GDM1 (cell line): ENCODE data around the gene ABCA7.
"Not testable (repeated sequence)": the region's sequence is repeated elsewhere in the genome, so short reads cannot be mapped to it uniquely, and the experiment has no call there.

Source experiments
- DNase-seq: peaks from one replicate; lab custom pipeline; 2025; lab: John Stamatoyannopoulos, UW

ABCA7 gene

DNA sequence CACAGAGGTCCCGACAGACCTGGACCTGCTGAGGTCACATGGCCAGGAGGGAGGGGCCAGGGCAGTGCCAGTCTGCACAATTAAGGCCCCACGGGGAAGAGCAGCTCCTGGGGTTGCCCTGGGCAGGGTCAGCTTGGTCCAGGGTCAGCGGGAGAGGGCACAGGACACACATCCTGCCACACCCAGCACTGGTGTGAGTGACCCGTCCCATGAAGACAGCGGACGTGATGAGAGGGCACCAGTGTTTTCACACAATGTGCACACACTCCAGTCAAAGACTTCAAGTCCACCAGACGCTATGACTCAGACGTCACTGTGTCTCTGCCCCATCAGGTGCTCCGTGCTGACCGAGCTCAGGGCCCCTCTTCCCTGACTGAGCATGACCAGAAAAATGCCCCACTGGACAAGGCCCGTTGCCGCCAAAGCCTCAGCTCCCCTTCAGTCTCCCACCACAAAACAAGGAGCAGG, 23.2 kb upstream of the ABCA7 start:
- no peak for DNase-seq

- DNase-seq = no peak
These were observed 22.6 kb upstream of the ABCA7 start for GRCh38 chr19:1017115-1017905.

DNA sequence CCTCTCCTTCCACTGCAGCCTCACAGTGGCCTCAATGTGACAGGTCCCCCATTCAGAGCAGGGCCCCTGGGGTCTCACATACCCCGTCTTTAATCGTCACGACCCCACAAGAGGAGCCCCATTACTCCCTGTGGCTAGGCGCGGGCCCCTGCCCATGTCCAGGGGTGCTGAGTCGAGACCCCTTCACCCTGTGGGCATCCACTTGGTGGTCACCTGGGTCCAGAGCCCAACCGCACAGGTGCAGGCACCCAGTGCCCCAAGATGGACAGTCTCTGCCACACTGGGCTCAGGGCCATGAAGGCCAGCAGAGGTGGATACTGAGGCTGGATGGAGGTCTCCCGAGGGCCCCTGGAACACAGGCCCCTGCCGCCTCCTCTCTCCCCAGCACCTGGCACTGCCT, 22.0 kb upstream of the ABCA7 start:
- no peak for DNase-seq

DNA sequence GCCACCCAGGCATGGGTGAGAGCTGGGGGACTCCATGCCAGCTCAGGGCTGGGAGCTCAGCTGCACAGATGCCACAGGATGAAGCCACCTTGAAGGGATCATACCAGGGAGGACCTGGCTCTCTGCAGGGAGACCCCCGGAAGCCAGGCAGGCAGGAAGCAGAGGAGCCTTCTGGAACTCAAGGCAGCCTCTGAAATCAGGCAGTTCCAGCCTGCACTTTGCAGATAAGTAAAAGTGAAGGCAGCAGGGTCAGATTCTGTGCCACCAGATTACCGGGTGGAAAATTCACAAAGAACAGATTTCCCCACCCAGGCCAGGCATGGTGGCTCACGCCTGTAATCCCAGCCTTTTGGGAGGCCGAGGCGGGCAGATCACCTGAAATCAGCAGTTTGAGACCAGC, 21.5 kb upstream of the ABCA7 start:
- DNase-seq = no peak

DNA sequence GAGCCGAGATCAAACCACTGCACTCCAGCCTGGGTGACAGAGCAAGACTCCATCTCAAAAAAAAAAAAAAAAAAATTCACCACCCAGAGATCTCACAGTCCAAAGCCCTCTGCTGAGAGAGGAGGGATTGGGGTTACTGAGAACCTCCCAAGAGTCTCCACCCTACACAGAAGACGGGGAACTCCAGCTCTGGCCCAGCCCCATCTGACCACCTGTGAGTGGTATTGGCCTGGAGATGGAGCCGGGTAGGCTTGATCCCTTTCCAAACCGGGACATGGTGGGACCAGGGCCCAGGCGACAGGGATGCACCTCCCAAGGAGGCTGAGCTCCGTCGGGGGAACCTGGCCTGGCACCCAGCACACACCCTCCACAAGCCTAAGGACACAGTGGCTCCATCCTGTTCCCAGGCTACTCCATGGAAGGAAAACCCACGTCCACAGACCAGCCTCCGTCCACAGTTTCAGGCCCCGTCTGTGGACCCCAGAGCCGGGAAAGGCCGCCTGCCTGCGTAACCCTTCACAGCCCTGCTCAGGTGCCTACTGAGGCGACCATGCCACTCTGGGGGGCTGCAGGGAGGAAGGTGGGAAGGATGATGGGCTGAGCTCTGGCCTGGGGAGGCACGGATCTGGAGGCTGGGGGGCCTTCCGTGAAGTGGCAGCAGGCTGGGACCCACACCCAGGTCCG, 20.8 kb upstream of the ABCA7 start:
- no peak for DNase-seq

DNA sequence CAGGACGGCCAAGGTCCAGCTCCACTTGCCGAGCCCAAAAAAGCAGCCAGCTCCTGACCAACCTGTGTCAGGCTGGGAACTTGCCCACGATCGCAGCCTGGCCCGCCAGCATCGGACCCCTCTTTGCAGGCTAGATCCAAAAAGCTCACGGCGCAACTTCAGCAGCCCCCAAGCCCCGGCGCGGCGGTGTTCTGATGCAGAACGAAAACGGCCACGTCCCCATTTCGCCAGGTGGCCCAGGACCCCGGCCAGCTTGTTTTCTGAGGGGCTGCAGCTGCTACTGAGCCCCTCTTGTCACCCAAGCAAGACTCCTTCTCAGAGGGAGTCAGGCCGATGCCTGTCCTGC, 20.3 kb upstream of the ABCA7 start:
- DNase-seq = no peak

- no peak for DNase-seq
These were observed 19.7 kb upstream of the ABCA7 start for GRCh38 chr19:1019980-1020867.

DNA sequence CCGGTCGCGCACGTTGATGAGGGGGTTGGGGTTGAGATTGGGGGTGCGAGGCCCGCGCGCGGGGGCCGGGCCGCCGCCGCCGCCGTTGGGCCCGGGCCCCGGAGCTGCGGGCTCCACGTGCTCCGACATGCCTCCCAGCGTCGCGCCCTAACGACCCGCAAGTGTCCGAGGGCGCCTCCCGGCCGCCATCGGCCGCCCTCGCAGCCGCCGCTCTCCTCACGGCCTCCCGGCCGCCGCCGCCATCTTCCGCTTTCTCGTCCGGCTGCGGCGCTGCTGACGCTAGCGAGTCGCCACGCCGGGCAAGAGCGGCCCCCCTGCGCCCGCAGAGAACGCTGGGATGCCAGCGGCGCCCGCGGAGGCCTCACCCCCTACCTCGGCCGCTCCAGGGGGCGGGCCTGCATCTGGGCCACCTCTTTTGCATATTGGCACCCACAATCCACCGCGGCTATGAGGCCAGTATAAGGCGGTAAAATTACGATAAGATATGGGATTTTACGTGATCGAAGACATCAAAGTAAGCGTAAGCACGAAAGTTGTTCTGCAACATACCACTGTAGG, 19.0 kb upstream of the ABCA7 start, which contains the start of gene TMEM259:
Gene TMEM259, minus strand, starts transcription at position 256 of the 558 bp plus-strand sequence. Its CDS starts 127 bp downstream, at position 129.
- DNase-seq = peak; percentile 97

- not testable (repeated sequence) for DNase-seq
These were observed 16.1 kb upstream of the ABCA7 start for GRCh38 chr19:1023883-1024188.

DNA sequence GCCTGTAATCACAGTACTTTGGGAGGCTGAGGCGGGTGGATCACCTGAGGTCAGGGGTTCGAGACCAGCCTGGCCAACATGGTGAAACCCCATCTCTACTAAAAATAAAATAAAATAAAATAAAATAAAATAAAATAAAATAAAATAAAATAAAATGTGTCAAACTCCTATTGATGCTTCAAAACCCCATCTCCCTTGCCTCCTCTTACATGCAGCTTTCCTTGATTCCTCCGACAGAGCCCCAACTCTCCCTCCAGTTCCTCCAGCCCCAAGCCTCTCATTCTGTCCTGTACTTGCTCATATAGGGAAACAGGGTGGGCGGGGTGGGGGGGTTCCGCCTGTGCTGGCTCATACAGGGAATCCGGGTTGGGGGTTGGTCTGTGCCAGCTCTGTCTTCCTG, 14.8 kb upstream of the ABCA7 start:
- DNase-seq = not testable (repeated sequence)

- DNase-seq = peak; percentile 78
These were observed 13.7 kb upstream of the ABCA7 start, which contains the start of gene CNN2 for GRCh38 chr19:1025960-1026782. CNN2 (plus strand) TSS chr19:1026608; CDS start chr19:1026662, 54 bp downstream.

DNA sequence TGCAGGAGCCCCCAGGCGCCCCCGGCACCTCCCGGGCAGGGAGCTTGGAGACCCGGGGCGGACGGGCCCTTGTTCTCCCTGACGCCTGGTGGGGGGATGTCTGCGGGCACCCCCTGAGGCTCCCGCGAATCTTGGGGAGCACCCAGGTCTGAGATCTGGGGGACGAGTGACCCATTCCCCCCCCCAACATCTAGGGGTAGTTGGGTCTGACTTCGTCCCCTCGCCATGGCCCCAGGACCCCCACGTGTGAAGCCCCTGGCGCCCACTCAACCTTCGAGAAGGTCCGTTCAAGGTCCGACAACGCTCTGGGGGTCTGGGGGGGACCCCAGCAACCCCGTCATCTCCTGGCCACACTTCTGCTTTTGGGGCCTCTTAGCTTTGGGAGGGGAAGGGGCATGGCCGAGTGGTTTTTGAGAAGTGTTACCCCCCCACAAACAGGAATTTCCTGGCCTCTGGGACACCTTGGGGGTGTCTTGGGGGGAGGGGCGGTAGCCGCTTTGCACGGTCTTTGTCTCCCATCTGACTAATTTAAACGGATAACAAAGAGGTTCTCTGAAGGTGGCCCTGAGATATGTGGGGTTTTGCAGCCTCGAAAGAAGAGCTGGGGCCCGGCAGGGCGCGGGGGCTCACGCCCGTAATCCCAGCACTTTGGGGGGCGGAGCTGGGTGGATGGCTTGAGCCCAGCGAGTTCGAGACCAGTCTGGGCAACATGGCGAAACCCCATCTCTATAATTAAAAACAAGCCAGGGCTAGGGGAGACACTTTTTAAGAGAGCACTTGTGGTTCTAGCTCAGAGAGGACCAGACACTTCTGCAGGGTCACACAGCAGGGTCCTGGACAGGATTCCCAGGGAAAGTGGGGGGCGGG, 12.9 kb upstream of the ABCA7 start:
- DNase-seq = peak; percentile 23

GRCh38 chr19:1027650-1028061, 12.3 kb upstream of the ABCA7 start:
- DNase-seq = no peak

GRCh38 chr19:1028062-1028926, 11.6 kb upstream of the ABCA7 start:
- no peak for DNase-seq

DNA sequence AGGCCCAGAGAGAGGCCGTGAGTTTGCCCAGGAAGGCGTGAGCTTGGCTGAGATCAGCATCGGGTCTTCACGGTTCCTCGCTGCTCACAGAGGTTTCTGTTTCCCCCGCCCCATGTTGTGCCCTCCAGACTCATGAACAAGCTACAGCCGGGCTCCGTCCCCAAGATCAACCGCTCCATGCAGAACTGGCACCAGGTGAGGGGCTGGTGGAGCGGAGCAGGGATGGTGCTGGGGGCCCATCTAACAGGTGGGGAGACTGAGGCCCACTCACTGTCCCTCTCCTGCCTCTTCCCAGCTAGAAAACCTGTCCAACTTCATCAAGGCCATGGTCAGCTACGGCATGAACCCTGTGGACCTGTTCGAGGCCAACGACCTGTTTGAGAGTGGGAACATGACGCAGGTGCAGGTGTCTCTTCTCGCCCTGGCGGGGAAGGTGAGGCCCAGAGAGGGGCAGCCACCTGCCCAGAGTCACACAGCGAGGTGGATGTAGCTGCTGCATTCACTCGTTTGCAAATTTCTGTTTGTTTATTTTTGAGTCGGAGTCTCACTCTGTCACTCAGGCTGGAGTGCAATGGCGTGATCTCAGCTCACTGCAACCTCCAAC, 7.5 kb upstream of the ABCA7 start:
- DNase-seq = no peak

DNA sequence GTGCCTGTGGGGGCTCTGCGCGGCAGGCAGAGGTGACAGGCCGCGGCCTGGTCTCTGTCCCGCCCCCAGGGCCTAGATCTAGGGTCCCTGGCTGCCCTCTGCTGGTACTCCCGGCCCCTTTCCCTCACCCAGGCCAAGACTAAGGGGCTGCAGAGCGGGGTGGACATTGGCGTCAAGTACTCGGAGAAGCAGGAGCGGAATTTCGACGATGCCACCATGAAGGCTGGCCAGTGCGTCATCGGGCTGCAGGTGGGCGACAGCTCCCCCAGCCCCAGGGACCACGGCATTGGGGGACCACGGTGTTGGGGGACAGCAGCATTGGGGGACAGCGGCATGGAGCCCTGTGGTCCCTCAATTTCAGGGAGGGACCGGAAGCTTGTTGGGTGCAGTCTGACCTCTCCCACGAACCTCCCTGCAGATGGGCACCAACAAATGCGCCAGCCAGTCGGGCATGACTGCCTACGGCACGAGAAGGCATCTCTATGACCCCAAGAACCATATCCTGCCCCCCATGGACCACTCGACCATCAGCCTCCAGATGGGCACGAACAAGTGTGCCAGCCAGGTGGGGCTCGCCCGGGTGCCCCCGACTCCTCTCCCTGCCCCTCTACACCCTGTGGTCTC, 3.8 kb upstream of the ABCA7 start:
- DNase-seq = no peak

DNA sequence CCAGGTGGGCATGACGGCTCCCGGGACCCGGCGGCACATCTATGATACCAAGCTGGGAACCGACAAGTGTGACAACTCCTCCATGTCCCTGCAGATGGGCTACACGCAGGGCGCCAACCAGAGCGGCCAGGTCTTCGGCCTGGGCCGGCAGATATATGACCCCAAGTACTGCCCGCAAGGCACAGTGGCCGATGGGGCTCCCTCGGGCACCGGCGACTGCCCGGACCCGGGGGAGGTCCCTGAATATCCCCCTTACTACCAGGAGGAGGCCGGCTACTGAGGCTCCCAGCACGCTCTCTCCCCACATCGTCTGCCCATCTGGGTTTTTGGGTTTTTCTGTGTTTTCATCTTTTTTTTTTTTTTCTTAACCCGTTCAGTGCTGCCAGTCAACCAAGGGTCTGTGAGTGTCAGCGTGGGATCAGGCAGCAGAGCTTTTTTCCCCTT, 2.3 kb upstream of the ABCA7 start:
- DNase-seq = no peak

GRCh38 chr19:1038978-1039645, 795 bp upstream of the ABCA7 start:
- DNase-seq = no peak
